H1 (cell line): ENCODE measurements around the gene BCL3. TPM values are rescaled to one million over a fixed set of nuclear protein-coding genes. Genes with fewer than 3 reads are reported as not detected.

ENCODE experiments used
- CTCF ChIA-PET: fragments of 300-600 bp; sonication (Branson Sonifier 250); formaldehyde crosslinking; loops from one replicate; lab custom pipeline; 2021; ENCODE audit not compliant: partially characterized antibody; lab: Charles Lee
- POLR2A ChIA-PET: fragments of 300-600 bp; sonication (Branson Sonifier 250); formaldehyde crosslinking; loops from one replicate; lab custom pipeline; 2021; ENCODE audit warnings: inconsistent platforms; ENCODE audit not compliant: partially characterized antibody; lab: Charles Lee
- DNase-seq, 2 experiments: peaks; one replicate each; pipeline versions ENCODE4 v3.0.0 to v3.0.0-alpha.2; 2010 to 2022; ENCODE audit warnings: low spot score in 2 of 2, low read depth in 1 of 2, mixed read lengths in 1 of 2
- FAIRE-seq: peaks from 2 replicates; lab custom pipeline; 2011; peaks lifted over from hg19 to GRCh38; lab: Jason Lieb, UNC
- H2AFZ ChIP-seq: 2 replicates; pipeline ENCODE4 v1.8.1; 2012; ENCODE audit warnings: low read length, inconsistent platforms
- H2AK5ac ChIP-seq: 2 replicates; pipeline ENCODE4 v1.6.1; 2013; ENCODE audit warnings: low read depth, low read length
- H2BK120ac ChIP-seq: replicated peaks from 2 replicates; pipeline ENCODE3; 2013; ENCODE audit warnings: low read depth, low read length, inconsistent platforms
- H2BK12ac ChIP-seq: 2 replicates; pipeline ENCODE4 v1.6.1; 2013; ENCODE audit warnings: low read depth, low read length
- H2BK15ac ChIP-seq: 2 replicates; pipeline ENCODE4 v1.6.1; 2013; ENCODE audit warnings: low read length
- H2BK20ac ChIP-seq: 2 replicates; pipeline ENCODE4 v1.6.1; 2013; ENCODE audit warnings: low read length
- H2BK5ac ChIP-seq: 2 replicates; pipeline ENCODE4 v1.6.1; 2013; ENCODE audit warnings: low read depth, low read length
- H3K14ac ChIP-seq: 2 replicates; pipeline ENCODE4 v1.6.1; 2013; ENCODE audit warnings: inconsistent platforms; ENCODE audit not compliant: insufficient read length
- H3K18ac ChIP-seq: 2 replicates; pipeline ENCODE4 v1.6.1; 2013; ENCODE audit warnings: low read length; ENCODE audit errors: extremely low read depth
- H3K23ac ChIP-seq: 2 replicates; pipeline ENCODE4 v1.6.1; 2013; ENCODE audit warnings: inconsistent platforms; ENCODE audit not compliant: insufficient read length
- H3K23me2 ChIP-seq: 2 replicates; pipeline ENCODE4 v1.6.1; 2013; ENCODE audit warnings: low read depth, low read length
- H3K27ac ChIP-seq: 2 replicates; pipeline ENCODE4 v1.6.1; 2011; ENCODE audit warnings: low read depth, low read length, inconsistent platforms
- H3K27me3 ChIP-seq, 4 experiments: replicated peaks in 1 of 4; 1 replicate in 1 of 4; 2 replicates in 3 of 4; pipeline versions ENCODE4 v1.6.1 to v1.8.1; 2011 to 2013; ENCODE audit warnings: low read length in 3 of 4, mild to moderate bottlenecking in 3 of 4, inconsistent platforms in 2 of 4, mixed read lengths in 2 of 4, moderate library complexity in 1 of 4; ENCODE audit not compliant: control insufficient read depth in 3 of 4, insufficient read depth in 3 of 4; ENCODE audit errors: extremely low read depth in 1 of 4
- H3K36me3 ChIP-seq, 4 experiments: 2 replicates each; pipeline versions ENCODE4 v1.6.1 to v1.8.1; 2011 to 2013; ENCODE audit warnings: mild to moderate bottlenecking in 4 of 4, low read length in 3 of 4, moderate library complexity in 2 of 4, control low read depth in 1 of 4, inconsistent platforms in 1 of 4; ENCODE audit not compliant: insufficient read depth in 4 of 4, control insufficient read depth in 2 of 4
- H3K4ac ChIP-seq: replicated peaks from 2 replicates; pipeline ENCODE3; 2013; ENCODE audit warnings: low read length, low read depth, mixed read lengths, inconsistent platforms; ENCODE audit not compliant: insufficient read length
- H3K4me1 ChIP-seq, 4 experiments: replicated peaks in 1 of 4; 1 replicate in 1 of 4; 2 replicates in 3 of 4; pipeline versions ENCODE4 v1.6.1 to v1.8.1; 2011 to 2013; ENCODE audit warnings: low read length in 3 of 4, inconsistent platforms in 2 of 4, mixed read lengths in 1 of 4; ENCODE audit not compliant: insufficient read depth in 4 of 4, control insufficient read depth in 3 of 4
- H3K4me2 ChIP-seq, 2 experiments: 2 replicates each; pipeline versions ENCODE4 v1.6.1 to v1.8.1; 2011 to 2013; ENCODE audit warnings: low read depth in 2 of 2, low read length in 2 of 2, control low read depth in 1 of 2, inconsistent platforms in 1 of 2, mild to moderate bottlenecking in 1 of 2; ENCODE audit not compliant: insufficient read depth in 1 of 2
- H3K4me3 ChIP-seq, 4 experiments: fragments of 200-600, 300-600 bp in 1 of 4; sonication (generic), shearing (Covaris generic), sonication (Bioruptor Twin) in 1 of 4; 2 replicates each; pipeline versions ENCODE4 v1.5.1 to v1.8.1; 2011 to 2016; ENCODE audit warnings: low read length in 4 of 4, low read depth in 3 of 4, control low read depth in 2 of 4, inconsistent platforms in 2 of 4, mild to moderate bottlenecking in 2 of 4, mixed read lengths in 1 of 4, moderate library complexity in 1 of 4; ENCODE audit not compliant: insufficient read depth in 2 of 4; ENCODE audit errors: extremely low read depth in 1 of 4
- H3K56ac ChIP-seq: replicated peaks from 2 replicates; pipeline ENCODE3; 2013; ENCODE audit warnings: low read depth, mild to moderate bottlenecking, mixed read lengths, low read length, inconsistent platforms; ENCODE audit not compliant: insufficient read length
- H3K79me1 ChIP-seq: 2 replicates; pipeline ENCODE4 v1.6.1; 2013; ENCODE audit warnings: low read depth, low read length, control low read depth
- H3K79me2 ChIP-seq, 2 experiments: 2 replicates each; pipeline versions ENCODE4 v1.6.1 to v1.8.1; 2012 to 2013; ENCODE audit warnings: low read length in 2 of 2, mild to moderate bottlenecking in 2 of 2, inconsistent platforms in 1 of 2; ENCODE audit not compliant: insufficient read depth in 2 of 2, control insufficient read depth in 1 of 2
- H3K9ac ChIP-seq, 4 experiments: replicated peaks in 1 of 4; 1 replicate in 1 of 4; 2 replicates in 3 of 4; pipeline versions ENCODE4 v1.6.1 to v1.8.1; 2011 to 2013; ENCODE audit warnings: low read depth in 3 of 4, low read length in 3 of 4, control low read depth in 2 of 4, mild to moderate bottlenecking in 2 of 4, moderate library complexity in 2 of 4, inconsistent platforms in 1 of 4; ENCODE audit errors: extremely low read depth in 1 of 4
- H3K9me3 ChIP-seq, 2 experiments: 2 replicates each; pipeline versions ENCODE4 v1.6.1 to v1.8.1; 2012 to 2013; ENCODE audit warnings: mild to moderate bottlenecking in 2 of 2, moderate library complexity in 2 of 2, control low read depth in 1 of 2, inconsistent platforms in 1 of 2, low read depth in 1 of 2, low read length in 1 of 2, mixed read lengths in 1 of 2; ENCODE audit not compliant: insufficient read depth in 2 of 2
- H4K20me1 ChIP-seq, 2 experiments: replicated peaks in 1 of 2; 2 replicates each; pipeline versions ENCODE3 to v1.8.1; 2011 to 2013; ENCODE audit warnings: inconsistent platforms in 2 of 2, low read length in 2 of 2, mild to moderate bottlenecking in 1 of 2; ENCODE audit not compliant: insufficient read depth in 2 of 2, control insufficient read depth in 1 of 2
- H4K5ac ChIP-seq: 2 replicates; pipeline ENCODE4 v1.6.1; 2013; ENCODE audit warnings: low read length, low read depth, mixed read lengths, inconsistent platforms; ENCODE audit not compliant: insufficient read length
- H4K8ac ChIP-seq: 2 replicates; pipeline ENCODE4 v1.8.0; 2013; ENCODE audit warnings: mild to moderate bottlenecking, moderate library complexity, low read length, inconsistent platforms; ENCODE audit not compliant: insufficient read depth; ENCODE audit errors: extremely low read depth
- H4K91ac ChIP-seq: replicated peaks from 2 replicates; pipeline ENCODE3; 2013; ENCODE audit warnings: low read length, mixed read lengths, inconsistent platforms; ENCODE audit not compliant: insufficient read length
- BACH1 ChIP-seq: IDR thresholded peaks from 2 replicates; pipeline ENCODE4 v1.6.1; 2012; ENCODE audit warnings: low read length, improper control_type of control experiment
- BRCA1 ChIP-seq: IDR thresholded peaks from 2 replicates; pipeline ENCODE4 v1.6.1; 2012; ENCODE audit warnings: low read depth, low read length, improper control_type of control experiment
- CBX8 ChIP-seq: fragments of 300-800, 300-1000 bp; sonication (generic); IDR thresholded peaks from 2 replicates; pipeline ENCODE4 v1.7.1; 2016; ENCODE audit warnings: low read depth, low read length, borderline replicate concordance
- CHD1 ChIP-seq: IDR thresholded peaks from 2 replicates; pipeline ENCODE4 v1.6.1; 2012; ENCODE audit warnings: low read depth, low read length, improper control_type of control experiment
- CHD2 ChIP-seq: IDR thresholded peaks from 2 replicates; pipeline ENCODE4 v1.6.1; 2012; ENCODE audit warnings: low read length, improper control_type of control experiment
- EP300 ChIP-seq, 2 experiments: IDR thresholded peaks; 1 replicate in 1 of 2; 2 replicates in 1 of 2; pipeline ENCODE4 v1.6.1; 2011 to 2012; ENCODE audit warnings: low read depth in 2 of 2, low read length in 2 of 2, mild to moderate bottlenecking in 2 of 2, borderline replicate concordance in 1 of 2, inconsistent platforms in 1 of 2, moderate library complexity in 1 of 2
- JUND ChIP-seq: IDR thresholded peaks from 2 replicates; pipeline ENCODE4 v1.6.1; 2011; ENCODE audit warnings: mild to moderate bottlenecking, improper control_type of control experiment, low read length
- MAFK ChIP-seq: IDR thresholded peaks from 2 replicates; pipeline ENCODE4 v1.6.1; 2012; ENCODE audit warnings: low read depth, mild to moderate bottlenecking, improper control_type of control experiment, low read length
- NANOG ChIP-seq: IDR thresholded peaks from 2 replicates; pipeline ENCODE4 v1.6.1; 2011; ENCODE audit warnings: low read length, low read depth, mild to moderate bottlenecking, inconsistent platforms; ENCODE audit not compliant: insufficient read depth, poor library complexity, severe bottlenecking
- NRF1 ChIP-seq: IDR thresholded peaks from 2 replicates; pipeline ENCODE4 v1.6.1; 2011; ENCODE audit warnings: mild to moderate bottlenecking, low read depth, low read length, improper control_type of control experiment
- WGBS, 2 experiments: shearing (Covaris generic) in 1 of 2; methylation state at CpG; one replicate each; pipeline versions ENCODE4 v1.1.6 to v1.1.7; 2013 to 2015; ENCODE audit warnings: low lambda C conversion rate in 2 of 2, mixed read lengths in 2 of 2, inconsistent platforms in 1 of 2, low coverage in 1 of 2, missing lambda C conversion rate in 1 of 2; ENCODE audit not compliant: insufficient replicate concordance in 2 of 2, insufficient coverage in 1 of 2, insufficient read length in 1 of 2; ENCODE audit errors: extremely low coverage in 1 of 2, missing lambda C conversion rate in 1 of 2; 5-methylcytosine and 5-hydroxymethylcytosine counted together
- polyA plus RNA-seq, 7 experiments: library from polyadenylated mRNA; depleted of rRNA in 3 of 7; stranded (reverse) in 5 of 7; unstranded in 2 of 7; fragments of >200 nt in 5 of 7; fragments of 200-250 nt in 2 of 7; gene quantifications; 1 replicate in 5 of 7; 2 replicates in 1 of 7; 4 replicates in 1 of 7; pipeline versions ENCODE4 v1.2.1 to v1.2.3, GENCODE V29; 2011 to 2013; ENCODE audit warnings: missing spikeins in 2 of 7, mixed read lengths in 2 of 7
- total RNA-seq: library from RNA; stranded (reverse); fragmentation: NEBNext Ultra II Directional; extraction: Animal tissue kit (Norgen Biotek cat#: 25700); gene quantifications from 2 replicates; pipeline ENCODE4 v1.2.1, GENCODE V29; 2021
- TF ChIP-seq, protein P1 (sequence below): IDR thresholded peaks from 2 replicates; pipeline ENCODE4 v1.6.1; 2012; ENCODE audit warnings: inconsistent platforms

Gene BCL3
- total and polyA plus RNA-seq, 2 of the 8 experiments (the other 6 are each of a cell fraction or from before 2014, with no cell fraction given) = 0.88 to 2.4 TPM

- CTCF ChIA-PET = interaction anchor here (1.1 to 4.0 kb wide), 6 partner anchors 13 to 30 kb away, joined by 3 to 32 read pairs (median 7); no protein-coding TSS in a partner anchor
- peak overlapping the region; percentile 73 to 96; a peak in 2 of 4 replicates for H3K4me2 ChIP-seq
- no peak overlapping the region for H2BK5ac ChIP-seq
- H4K20me1 ChIP-seq = peaks cover 0 to 6% of the 10 kb centered on the region in 2 experiments
- no peak overlapping the region for H3K4me3 ChIP-seq
- H3K27me3 ChIP-seq = peaks cover 37 to 83% (median 68%) of the 10 kb centered on the region in 4 experiments
- H2BK12ac ChIP-seq = no peak overlapping the region
- no peaks in the 10 kb centered on the region for H3K79me1 ChIP-seq
- peaks cover 11 to 31% (median 15%) of the 10 kb centered on the region in 4 experiments for H3K4me1 ChIP-seq
- H3K79me2 ChIP-seq = no peaks in the 10 kb centered on the region
- no peak for DNase-seq
- no peak overlapping the region for H3K9ac ChIP-seq
- H3K14ac ChIP-seq = no peak overlapping the region
- H2AK5ac ChIP-seq = no peak overlapping the region
- H3K23ac ChIP-seq = no peak overlapping the region
- H2BK120ac ChIP-seq = no peak overlapping the region
- H3K23me2 ChIP-seq = peaks cover 22% of the 10 kb centered on the region
- H3K56ac ChIP-seq = no peak overlapping the region
- no peaks in the 10 kb centered on the region for H3K9me3 ChIP-seq
- no peak overlapping the region for H2BK15ac ChIP-seq
- FAIRE-seq = no peak
- no peak for TF ChIP-seq CBX8
- no peak for TF ChIP-seq EP300 (IDR thresholded peaks at IDR 0.05; ENCODE audit: borderline replicate concordance in 1 of 2, low read depth in 2 of 2, low read length in 2 of 2)
- TF ChIP-seq BACH1 = no peak
- TF ChIP-seq, protein P1, sequence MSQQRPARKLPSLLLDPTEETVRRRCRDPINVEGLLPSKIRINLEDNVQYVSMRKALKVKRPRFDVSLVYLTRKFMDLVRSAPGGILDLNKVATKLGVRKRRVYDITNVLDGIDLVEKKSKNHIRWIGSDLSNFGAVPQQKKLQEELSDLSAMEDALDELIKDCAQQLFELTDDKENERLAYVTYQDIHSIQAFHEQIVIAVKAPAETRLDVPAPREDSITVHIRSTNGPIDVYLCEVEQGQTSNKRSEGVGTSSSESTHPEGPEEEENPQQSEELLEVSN = no peak
- TF ChIP-seq NRF1 = no peak
- no peak for TF ChIP-seq BRCA1
- no peak for TF ChIP-seq MAFK
- no peak for TF ChIP-seq JUND
- TF ChIP-seq CHD2 = no peak
- no peak for TF ChIP-seq NANOG
- no peak for TF ChIP-seq CHD1
- no peak overlapping the region for H2BK20ac ChIP-seq
- no peak overlapping the region for H4K8ac ChIP-seq
- H3K27ac ChIP-seq = no peak overlapping the region
- 87% methylated on average over 7 of the region's 8 CpGs; no CpG with 5 or more reads in 1 of the 2 experiments for WGBS, 2 experiments
- POLR2A ChIA-PET = interaction anchor here (1.7 kb wide), 2 partner anchors 24 to 28 kb away, joined by 4 to 6 read pairs; no protein-coding TSS in a partner anchor
- no peaks in the 10 kb centered on the region for H3K36me3 ChIP-seq
- no peak overlapping the region for H4K91ac ChIP-seq
- H3K4ac ChIP-seq = no peak overlapping the region
- H2AFZ ChIP-seq = no peak overlapping the region
- no peak overlapping the region for H4K5ac ChIP-seq
- no peak overlapping the region for H3K18ac ChIP-seq
These were observed 3.8 kb downstream of the BCL3 start for GRCh38 chr19:44752123-44752815.
